Tibial nerve (tissue), 3 donors: Measurements from ENCODE around the gene MCC.
A peak's percentile ranks its signal among the peaks of the same experiment; 100 is the strongest.

Experiments used
- POLR2A ChIP-seq, 2 donors: fragments of 450-650 bp; IDR thresholded peaks; one replicate each; pipeline ENCODE4 v1.6.1; 2017; ENCODE audit warnings: antibody characterized with exemption in 2 of 2, mild to moderate bottlenecking in 2 of 2, moderate library complexity in 2 of 2
- TF ChIP-seq, protein P1 (sequence below), 5 experiments: fragments of 200-600 bp in 3 of 5; fragments of 450-650 bp in 2 of 5; sonication (generic) in 3 of 5; IDR thresholded peaks; one replicate each; pipeline ENCODE4 v1.5.1; 2016 to 2019; ENCODE audit warnings: antibody characterized with exemption in 5 of 5, mild to moderate bottlenecking in 3 of 5, moderate library complexity in 2 of 5

GRCh38 chr5:113513384-113514288 lies 25.4 kb upstream of the MCC start, which contains the start of gene YTHDC2:
- peak in 1 of 2 donors; percentile 83 for TF ChIP-seq POLR2A (IDR thresholded peaks at IDR 0.05)
- TF ChIP-seq, protein P1, sequence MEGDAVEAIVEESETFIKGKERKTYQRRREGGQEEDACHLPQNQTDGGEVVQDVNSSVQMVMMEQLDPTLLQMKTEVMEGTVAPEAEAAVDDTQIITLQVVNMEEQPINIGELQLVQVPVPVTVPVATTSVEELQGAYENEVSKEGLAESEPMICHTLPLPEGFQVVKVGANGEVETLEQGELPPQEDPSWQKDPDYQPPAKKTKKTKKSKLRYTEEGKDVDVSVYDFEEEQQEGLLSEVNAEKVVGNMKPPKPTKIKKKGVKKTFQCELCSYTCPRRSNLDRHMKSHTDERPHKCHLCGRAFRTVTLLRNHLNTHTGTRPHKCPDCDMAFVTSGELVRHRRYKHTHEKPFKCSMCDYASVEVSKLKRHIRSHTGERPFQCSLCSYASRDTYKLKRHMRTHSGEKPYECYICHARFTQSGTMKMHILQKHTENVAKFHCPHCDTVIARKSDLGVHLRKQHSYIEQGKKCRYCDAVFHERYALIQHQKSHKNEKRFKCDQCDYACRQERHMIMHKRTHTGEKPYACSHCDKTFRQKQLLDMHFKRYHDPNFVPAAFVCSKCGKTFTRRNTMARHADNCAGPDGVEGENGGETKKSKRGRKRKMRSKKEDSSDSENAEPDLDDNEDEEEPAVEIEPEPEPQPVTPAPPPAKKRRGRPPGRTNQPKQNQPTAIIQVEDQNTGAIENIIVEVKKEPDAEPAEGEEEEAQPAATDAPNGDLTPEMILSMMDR (IDR thresholded peaks at IDR 0.05), result no peak
